HEK293 (cell line): Measurements from ENCODE around the gene DIABLO.

ENCODE experiments used
- CTCF ChIA-PET: fragments of 350-600 bp; formaldehyde crosslinking; extraction: SDS; loops from one replicate; lab custom pipeline; 2021; ENCODE audit warnings: antibody characterized with exemption; lab: Yijun Ruan, JAX
- POLR2A ChIA-PET: fragments of 300-600 bp; formaldehyde crosslinking; extraction: SDS; loops from one replicate; lab custom pipeline; 2020; ENCODE audit warnings: antibody characterized with exemption, inconsistent platforms; lab: Yijun Ruan, JAX
- H3K27ac ChIP-seq: fragments of 200-500 bp; sonication (Bioruptor generic); 2 replicates; pipeline ENCODE4 v1.5.1; 2014; ENCODE audit warnings: low read depth, low read length, control low read depth, inconsistent platforms; ENCODE audit errors: extremely low read depth
- H3K36me3 ChIP-seq, 2 experiments: fragments of 200-500 bp in 1 of 2; sonication (Bioruptor generic) in 1 of 2; 1 replicate in 1 of 2; 2 replicates in 1 of 2; pipeline ENCODE4 v1.5.1; 2014 to 2017; ENCODE audit warnings: inconsistent platforms in 2 of 2, low read length in 2 of 2; ENCODE audit not compliant: control insufficient read depth in 2 of 2, insufficient read depth in 1 of 2
- H3K4me1 ChIP-seq: fragments of 200-500 bp; sonication (Bioruptor generic); 2 replicates; pipeline ENCODE4 v1.5.1; 2014; ENCODE audit warnings: mild to moderate bottlenecking, low read length, inconsistent platforms; ENCODE audit not compliant: control insufficient read depth, insufficient read depth
- H3K4me3 ChIP-seq: 2 replicates; pipeline ENCODE4 v1.5.1; 2011; ENCODE audit warnings: low read depth, mild to moderate bottlenecking, control low read depth, low read length, moderate library complexity
- H3K9me3 ChIP-seq: fragments of 200-500 bp; sonication (Bioruptor generic); 2 replicates; pipeline ENCODE4 v1.5.1; 2014; ENCODE audit warnings: low read depth, low read length, inconsistent platforms; ENCODE audit not compliant: control insufficient read depth, insufficient read depth
- GLI2 ChIP-seq: fragments of 450-650 bp; formaldehyde crosslinking; IDR thresholded peaks from 2 replicates; pipeline ENCODE4; 2017; ENCODE audit warnings: missing biosample characterization, missing genetic modification characterization, low read depth, borderline replicate concordance
- INSM2 ChIP-seq: fragments of 450-650 bp; formaldehyde crosslinking; IDR thresholded peaks from 2 replicates; pipeline ENCODE4 v1.5.1; 2016; ENCODE audit warnings: missing biosample characterization, missing genetic modification characterization
- PRDM10 ChIP-seq: fragments of 450-650 bp; formaldehyde crosslinking; IDR thresholded peaks from 2 replicates; pipeline ENCODE4 v1.5.1; 2016; ENCODE audit warnings: missing biosample characterization, missing genetic modification characterization
- REPIN1 ChIP-seq: fragments of 450-650 bp; formaldehyde crosslinking; IDR thresholded peaks from 2 replicates; pipeline ENCODE4 v1.5.1; 2017; ENCODE audit warnings: missing biosample characterization, missing genetic modification characterization, low read depth
- SCRT1 ChIP-seq: fragments of 450-650 bp; formaldehyde crosslinking; IDR thresholded peaks from 2 replicates; pipeline ENCODE4 v1.5.1; 2016; ENCODE audit warnings: missing biosample characterization, missing genetic modification characterization, borderline replicate concordance
- YY2 ChIP-seq: fragments of 450-650 bp; formaldehyde crosslinking; IDR thresholded peaks from 2 replicates; pipeline ENCODE4 v1.5.1; 2016; ENCODE audit warnings: missing biosample characterization, missing genetic modification characterization
- ZBTB6 ChIP-seq: fragments of 450-650 bp; formaldehyde crosslinking; IDR thresholded peaks from 2 replicates; pipeline ENCODE4 v1.5.1; 2017; ENCODE audit warnings: missing biosample characterization, missing genetic modification characterization
- ZFP3 ChIP-seq: fragments of 450-650 bp; formaldehyde crosslinking; IDR thresholded peaks from 2 replicates; pipeline ENCODE4 v1.5.1; 2016; ENCODE audit warnings: low read depth, missing biosample characterization, missing genetic modification characterization
- ZNF16 ChIP-seq: fragments of 450-650 bp; formaldehyde crosslinking; IDR thresholded peaks from 2 replicates; pipeline ENCODE4 v1.5.1; 2016; ENCODE audit warnings: low read depth, missing biosample characterization, missing genetic modification characterization
- ZNF175 ChIP-seq: fragments of 450-650 bp; formaldehyde crosslinking; IDR thresholded peaks from 2 replicates; pipeline ENCODE4 v1.5.1; 2016; ENCODE audit warnings: missing biosample characterization, missing genetic modification characterization
- ZNF223 ChIP-seq: fragments of 450-650 bp; formaldehyde crosslinking; IDR thresholded peaks from 2 replicates; pipeline ENCODE4 v1.5.1; 2016; ENCODE audit warnings: missing biosample characterization, missing genetic modification characterization
- ZNF266 ChIP-seq: fragments of 450-650 bp; formaldehyde crosslinking; IDR thresholded peaks from 2 replicates; pipeline ENCODE4 v1.5.1; 2016; ENCODE audit warnings: missing biosample characterization, missing genetic modification characterization, low read depth
- ZNF501 ChIP-seq: fragments of 450-650 bp; formaldehyde crosslinking; IDR thresholded peaks from 2 replicates; pipeline ENCODE4 v1.5.1; 2016; ENCODE audit warnings: missing biosample characterization, missing genetic modification characterization
- ZNF560 ChIP-seq: fragments of 450-650 bp; formaldehyde crosslinking; IDR thresholded peaks from 2 replicates; pipeline ENCODE4 v1.5.1; 2017; ENCODE audit warnings: missing biosample characterization, missing genetic modification characterization, borderline replicate concordance
- ZNF571 ChIP-seq: fragments of 450-650 bp; formaldehyde crosslinking; IDR thresholded peaks from 2 replicates; pipeline ENCODE4 v1.5.0; 2017; ENCODE audit warnings: missing biosample characterization, missing genetic modification characterization
- ZNF677 ChIP-seq: fragments of 450-650 bp; IDR thresholded peaks from 2 replicates; pipeline ENCODE4 v1.5.0; 2018; ENCODE audit warnings: missing biosample characterization, mild to moderate bottlenecking, missing genetic modification characterization, moderate library complexity
- ZNF707 ChIP-seq: fragments of 450-650 bp; formaldehyde crosslinking; IDR thresholded peaks from 2 replicates; pipeline ENCODE4 v1.5.1; 2016; ENCODE audit warnings: missing biosample characterization, missing genetic modification characterization
- ZNF843 ChIP-seq: fragments of 450-650 bp; formaldehyde crosslinking; IDR thresholded peaks from 2 replicates; pipeline ENCODE4 v1.5.1; 2016; ENCODE audit warnings: missing biosample characterization, missing genetic modification characterization
- TF ChIP-seq, protein P1 (sequence below): fragments of 450-650 bp; formaldehyde crosslinking; IDR thresholded peaks from 2 replicates; pipeline ENCODE4 v1.5.1; 2016; ENCODE audit warnings: missing biosample characterization, missing genetic modification characterization
- TF ChIP-seq, protein P2 (sequence below): fragments of 450-650 bp; formaldehyde crosslinking; IDR thresholded peaks from 2 replicates; pipeline ENCODE4 v1.5.1; 2017; ENCODE audit warnings: missing biosample characterization, missing genetic modification characterization
- TF ChIP-seq, protein P3 (sequence below): fragments of 450-650 bp; formaldehyde crosslinking; IDR thresholded peaks from 2 replicates; pipeline ENCODE4 v1.5.1; 2016; ENCODE audit warnings: missing biosample characterization, missing genetic modification characterization

DIABLO gene

DNA sequence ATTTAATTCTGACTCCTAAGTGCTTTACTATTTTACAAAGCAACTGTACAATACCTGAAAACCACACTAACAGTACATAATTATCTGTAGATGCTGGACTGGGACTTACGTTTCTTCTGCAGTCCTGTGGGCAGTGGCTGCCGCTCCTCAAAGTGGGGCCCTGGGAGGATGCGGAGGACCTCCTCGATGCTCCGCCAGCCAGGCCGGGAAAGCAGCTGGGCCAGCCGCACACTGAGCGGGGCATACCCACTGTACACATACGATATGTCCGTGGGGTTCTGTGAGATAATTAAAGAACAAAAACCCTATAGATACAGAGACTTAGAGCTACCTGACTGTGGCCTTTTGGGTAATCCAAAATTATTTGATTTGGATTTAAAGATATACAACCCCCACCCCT, 6.8 kb upstream of the DIABLO start:
- POLR2A ChIA-PET, result interaction anchor here (0.7 kb wide), 1 partner anchor 795 kb away, joined by 3 read pairs; no protein-coding TSS in a partner anchor

GRCh38 chr12:122230798-122231197, 4.9 kb upstream of the DIABLO start:
- POLR2A ChIA-PET, result interaction anchor here (0.5 kb wide), 1 partner anchor 924 kb away, joined by 7 read pairs; no protein-coding TSS in a partner anchor
- CTCF ChIA-PET, result no interaction called here

More for the DNA sequence above, 6.8 kb upstream of the DIABLO start:
- CTCF ChIA-PET, result interaction anchor here (0.6 kb wide), 1 partner anchor 12 kb away, joined by 3 read pairs; no protein-coding TSS in a partner anchor
- H3K36me3 ChIP-seq, result peaks cover 9 to 56% of the 10 kb centered on the region in 2 experiments; a peak in 2 of 3 replicates
- H3K4me1 ChIP-seq, result no peaks in the 10 kb centered on the region
- no peaks in the 10 kb centered on the region for H3K9me3 ChIP-seq
- TF ChIP-seq, protein P1, sequence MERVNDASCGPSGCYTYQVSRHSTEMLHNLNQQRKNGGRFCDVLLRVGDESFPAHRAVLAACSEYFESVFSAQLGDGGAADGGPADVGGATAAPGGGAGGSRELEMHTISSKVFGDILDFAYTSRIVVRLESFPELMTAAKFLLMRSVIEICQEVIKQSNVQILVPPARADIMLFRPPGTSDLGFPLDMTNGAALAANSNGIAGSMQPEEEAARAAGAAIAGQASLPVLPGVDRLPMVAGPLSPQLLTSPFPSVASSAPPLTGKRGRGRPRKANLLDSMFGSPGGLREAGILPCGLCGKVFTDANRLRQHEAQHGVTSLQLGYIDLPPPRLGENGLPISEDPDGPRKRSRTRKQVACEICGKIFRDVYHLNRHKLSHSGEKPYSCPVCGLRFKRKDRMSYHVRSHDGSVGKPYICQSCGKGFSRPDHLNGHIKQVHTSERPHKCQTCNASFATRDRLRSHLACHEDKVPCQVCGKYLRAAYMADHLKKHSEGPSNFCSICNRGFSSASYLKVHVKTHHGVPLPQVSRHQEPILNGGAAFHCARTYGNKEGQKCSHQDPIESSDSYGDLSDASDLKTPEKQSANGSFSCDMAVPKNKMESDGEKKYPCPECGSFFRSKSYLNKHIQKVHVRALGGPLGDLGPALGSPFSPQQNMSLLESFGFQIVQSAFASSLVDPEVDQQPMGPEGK (tag by site-specific recombination), result no peak
- TF ChIP-seq SCRT1 (tag by site-specific recombination) (no peak), ZNF501 (no peak), ZNF16 (tag by site-specific recombination) (no peak), INSM2 (tag by site-specific recombination) (no peak), ZNF677 (tag by site-specific recombination) (no peak), REPIN1 (no peak), ZNF707 (tag by site-specific recombination) (no peak), ZNF223 (no peak), ZNF266 (tag by site-specific recombination) (no peak), GLI2 (tag by site-specific recombination) (no peak)
- H3K4me3 ChIP-seq, result no peak overlapping the region
- no peak overlapping the region for H3K27ac ChIP-seq

More at GRCh38 chr12:122230798-122231197, 4.9 kb upstream of the DIABLO start:
- Histone ChIP-seq H3K36me3 (peaks cover 9 to 48% of the 10 kb centered on the region in 2 experiments; a peak in 2 of 3 replicates), H3K27ac (no peak overlapping the region), H3K9me3 (no peaks in the 10 kb centered on the region), H3K4me1 (peaks cover 7% of the 10 kb centered on the region), H3K4me3 (no peak overlapping the region)
- TF ChIP-seq ZNF266 (tag by site-specific recombination) (no peak), ZFP3 (tag by site-specific recombination) (no peak), PRDM10 (no peak), ZNF175 (tag by site-specific recombination) (no peak), ZNF843 (tag by site-specific recombination) (no peak), ZBTB6 (no peak), YY2 (tag by site-specific recombination) (no peak), ZNF560 (no peak), ZNF571 (tag by site-specific recombination) (no peak)
- TF ChIP-seq, protein P2, sequence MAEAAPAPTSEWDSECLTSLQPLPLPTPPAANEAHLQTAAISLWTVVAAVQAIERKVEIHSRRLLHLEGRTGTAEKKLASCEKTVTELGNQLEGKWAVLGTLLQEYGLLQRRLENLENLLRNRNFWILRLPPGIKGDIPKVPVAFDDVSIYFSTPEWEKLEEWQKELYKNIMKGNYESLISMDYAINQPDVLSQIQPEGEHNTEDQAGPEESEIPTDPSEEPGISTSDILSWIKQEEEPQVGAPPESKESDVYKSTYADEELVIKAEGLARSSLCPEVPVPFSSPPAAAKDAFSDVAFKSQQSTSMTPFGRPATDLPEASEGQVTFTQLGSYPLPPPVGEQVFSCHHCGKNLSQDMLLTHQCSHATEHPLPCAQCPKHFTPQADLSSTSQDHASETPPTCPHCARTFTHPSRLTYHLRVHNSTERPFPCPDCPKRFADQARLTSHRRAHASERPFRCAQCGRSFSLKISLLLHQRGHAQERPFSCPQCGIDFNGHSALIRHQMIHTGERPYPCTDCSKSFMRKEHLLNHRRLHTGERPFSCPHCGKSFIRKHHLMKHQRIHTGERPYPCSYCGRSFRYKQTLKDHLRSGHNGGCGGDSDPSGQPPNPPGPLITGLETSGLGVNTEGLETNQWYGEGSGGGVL (tag by site-specific recombination), result no peak
- TF ChIP-seq, protein P3, sequence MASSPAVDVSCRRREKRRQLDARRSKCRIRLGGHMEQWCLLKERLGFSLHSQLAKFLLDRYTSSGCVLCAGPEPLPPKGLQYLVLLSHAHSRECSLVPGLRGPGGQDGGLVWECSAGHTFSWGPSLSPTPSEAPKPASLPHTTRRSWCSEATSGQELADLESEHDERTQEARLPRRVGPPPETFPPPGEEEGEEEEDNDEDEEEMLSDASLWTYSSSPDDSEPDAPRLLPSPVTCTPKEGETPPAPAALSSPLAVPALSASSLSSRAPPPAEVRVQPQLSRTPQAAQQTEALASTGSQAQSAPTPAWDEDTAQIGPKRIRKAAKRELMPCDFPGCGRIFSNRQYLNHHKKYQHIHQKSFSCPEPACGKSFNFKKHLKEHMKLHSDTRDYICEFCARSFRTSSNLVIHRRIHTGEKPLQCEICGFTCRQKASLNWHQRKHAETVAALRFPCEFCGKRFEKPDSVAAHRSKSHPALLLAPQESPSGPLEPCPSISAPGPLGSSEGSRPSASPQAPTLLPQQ (tag by site-specific recombination), result no peak
